ENCODE measurements around the gene SPAG17.

- TF ChIP-seq CEBPB (IDR thresholded peaks at IDR 0.05) (no peak), MAX (IDR thresholded peaks at IDR 0.05) (no peak), EP300 (IDR thresholded peaks at IDR 0.05; ENCODE audit: borderline replicate concordance) (no peak), FOXM1 (IDR thresholded peaks at IDR 0.05; ENCODE audit: borderline replicate concordance, low read depth) (no peak), CREB1 (IDR thresholded peaks at IDR 0.05; ENCODE audit: low read depth) (no peak), RAD21 (IDR thresholded peaks at IDR 0.05; ENCODE audit: low read depth) (no peak), TAF1 (IDR thresholded peaks at IDR 0.05; ENCODE audit: low read depth) (no peak), REST (IDR thresholded peaks at IDR 0.05; ENCODE audit: low read depth) (no peak), TEAD4 (IDR thresholded peaks at IDR 0.05) (no peak), EGR1 (IDR thresholded peaks at IDR 0.05) (no peak), NFIC (IDR thresholded peaks at IDR 0.05) (no peak)
Observed at GRCh38 chr1:118042501-118042900, 142.5 kb downstream of the SPAG17 start.

Data from Ishikawa (cell line).